ENCODE results near the gene CLTB. TPM values are rescaled to one million over a fixed set of nuclear protein-coding genes. Genes with fewer than 3 reads are reported as not detected.

Gene CLTB
- polyA plus RNA-seq, 3 donors: 63.2 to 87.6 (median 75.2) TPM

GRCh38 chr5:176379881-176380280 is 36.5 kb downstream of the CLTB start:
- no peak overlapping the region for H3K27ac Mint-ChIP-seq
- intact Hi-C loops (cut with micrococcal nuclease): loop anchor here in 1 of 2 donors (10.0 kb wide), 1 partner anchor 155 kb away; the partner anchor contains the start of gene RNF44

GRCh38 chr5:176373100-176373818 is 43.1 kb downstream of the CLTB start:
- Mint-ChIP-seq H3K27ac (peak overlapping the region in 2 of 7 donors; percentile 12 to 46), H3K9me3 (no peaks in the 10 kb centered on the region), H3K4me1 (peaks cover 14% of the 10 kb centered on the region), H3K27me3 (ENCODE audit: low read depth in 3 of 3) (peaks cover 1 to 2% (median 2%) of the 10 kb centered on the region in 3 donors), H3K4me3 (peak overlapping the region in 1 of 2 donors; percentile 30), H3K36me3 (no peaks in the 10 kb centered on the region)
- TF ChIP-seq CTCF (IDR thresholded peaks at IDR 0.05): no peak
- Histone ChIP-seq H3K4me2 (replicated peaks; ENCODE audit: extremely low read depth, low read length, poor library complexity, severe bottlenecking) (peak overlapping the region; percentile 8), H2AFZ (ENCODE audit: insufficient read depth, low read depth, low read length, poor library complexity, severe bottlenecking) (no peak overlapping the region), H3K79me2 (ENCODE audit: insufficient read depth, low read length) (no peaks in the 10 kb centered on the region), H3K9me3 (replicated peaks in 1 of 2; ENCODE audit: control insufficient read depth in 1 of 2, insufficient read depth in 1 of 2, low read length in 2 of 2) (no peaks in the 10 kb centered on the region), H3K4me1 (ENCODE audit: control insufficient read depth in 1 of 2, insufficient read depth in 2 of 2, low read length in 2 of 2) (peaks cover 13 to 21% of the 10 kb centered on the region in 2 donors), H3K9ac (ENCODE audit: insufficient read depth, low read length, poor library complexity, severe bottlenecking) (no peak overlapping the region), H3K4me3 (replicated peaks in 1 of 3; ENCODE audit: low read depth in 2 of 3, low read length in 3 of 3) (no peak overlapping the region), H3K27me3 (ENCODE audit: control insufficient read depth in 2 of 2, insufficient read depth in 2 of 2, low read length in 2 of 2) (peaks cover 0 to under 1% of the 10 kb centered on the region in 2 donors), H3K27ac (ENCODE audit: low read depth in 1 of 2, low read length in 2 of 2) (no peak overlapping the region), H4K20me1 (ENCODE audit: insufficient read depth, low read length) (no peaks in the 10 kb centered on the region), H3K36me3 (replicated peaks in 1 of 2; ENCODE audit: control insufficient read depth in 1 of 2, insufficient read depth in 2 of 2, low read length in 2 of 2) (no peaks in the 10 kb centered on the region)
- peak in 1 of 3 donors; percentile 18 for DNase-seq
- intact Hi-C loops (cut with micrococcal nuclease): no loop called here
- 60% methylated on average over 4 of the region's 7 CpGs for WGBS (ENCODE audit: insufficient coverage)

More at GRCh38 chr5:176379881-176380280, 36.5 kb downstream of the CLTB start:
- H3K36me3 ChIP-seq (replicated peaks in 1 of 2; ENCODE audit: control insufficient read depth in 1 of 2, insufficient read depth in 2 of 2, low read length in 2 of 2): peaks cover 32 to 42% of the 10 kb centered on the region in 2 donors
- H3K27me3 Mint-ChIP-seq (ENCODE audit: low read depth in 3 of 3): peaks cover 0 to 2% (median 0%) of the 10 kb centered on the region in 3 donors
- H3K4me2 ChIP-seq (replicated peaks; ENCODE audit: extremely low read depth, low read length, poor library complexity, severe bottlenecking): no peak overlapping the region
- peaks cover 32 to 36% of the 10 kb centered on the region in 2 donors for H3K36me3 Mint-ChIP-seq
- H2AFZ ChIP-seq (ENCODE audit: insufficient read depth, low read depth, low read length, poor library complexity, severe bottlenecking): no peak overlapping the region
- WGBS (ENCODE audit: insufficient coverage): 58% methylated on average over 2 of the region's 3 CpGs
- H3K9ac ChIP-seq (ENCODE audit: insufficient read depth, low read length, poor library complexity, severe bottlenecking): no peak overlapping the region
- TF ChIP-seq CTCF (IDR thresholded peaks at IDR 0.05): no peak
- H3K4me1 ChIP-seq (ENCODE audit: control insufficient read depth in 1 of 2, insufficient read depth in 2 of 2, low read length in 2 of 2): no peaks in the 10 kb centered on the region
- no peaks in the 10 kb centered on the region for H3K9me3 ChIP-seq (replicated peaks in 1 of 2; ENCODE audit: control insufficient read depth in 1 of 2, insufficient read depth in 1 of 2, low read length in 2 of 2)
- no peaks in the 10 kb centered on the region for H3K4me1 Mint-ChIP-seq
- H3K4me3 Mint-ChIP-seq: no peak overlapping the region
- H3K9me3 Mint-ChIP-seq: no peaks in the 10 kb centered on the region
- H4K20me1 ChIP-seq (ENCODE audit: insufficient read depth, low read length): peaks cover 5% of the 10 kb centered on the region
- no peaks in the 10 kb centered on the region for H3K79me2 ChIP-seq (ENCODE audit: insufficient read depth, low read length)
- no peaks in the 10 kb centered on the region for H3K27me3 ChIP-seq (ENCODE audit: control insufficient read depth in 2 of 2, insufficient read depth in 2 of 2, low read length in 2 of 2)
- DNase-seq: no peak
- H3K4me3 ChIP-seq (replicated peaks in 1 of 3; ENCODE audit: low read depth in 2 of 3, low read length in 3 of 3): no peak overlapping the region
- no peak overlapping the region for H3K27ac ChIP-seq (ENCODE audit: low read depth in 1 of 2, low read length in 2 of 2)
